ENCODE data around the gene MED9.
"Not testable (repeated sequence)": the region's sequence is repeated elsewhere in the genome, so short reads cannot be mapped to it uniquely, and the experiment has no call there.

MED9 gene

GRCh38 chr17:17476865-17477467 is at the start of gene MED9:
Gene MED9, plus strand, starts transcription at chr17:17477000. Its CDS starts 42 bp downstream, at chr17:17477042.
- peak; percentile 86 for DNase-seq

GRCh38 chr17:17429222-17429621 is 47.6 kb upstream of the MED9 start:
- DNase-seq: no peak

- DNase-seq: not testable (repeated sequence)
Measured at GRCh38 chr17:17430924-17431323, 45.9 kb upstream of the MED9 start.

- DNase-seq: no peak
Measured at GRCh38 chr17:17431605-17432004, 45.2 kb upstream of the MED9 start.

GRCh38 chr17:17433000-17433703 is 43.6 kb upstream of the MED9 start:
- DNase-seq: no peak

GRCh38 chr17:17434477-17434876 is 42.3 kb upstream of the MED9 start:
- DNase-seq: no peak

GRCh38 chr17:17435323-17435722 is 41.5 kb upstream of the MED9 start:
- no peak for DNase-seq

- DNase-seq: no peak
Measured at GRCh38 chr17:17437461-17437860, 39.3 kb upstream of the MED9 start.

- DNase-seq: no peak
Measured at GRCh38 chr17:17437893-17438292, 38.9 kb upstream of the MED9 start.

GRCh38 chr17:17440010-17440843 is 36.6 kb upstream of the MED9 start:
- peak; percentile 92 for DNase-seq

- peak in 1 of 2 experiments; percentile 41 for DNase-seq
Measured at GRCh38 chr17:17440938-17441675, 35.7 kb upstream of the MED9 start.

- DNase-seq: no peak
Measured at GRCh38 chr17:17443173-17443572, 33.6 kb upstream of the MED9 start.

- no peak for DNase-seq
Measured at GRCh38 chr17:17445296-17445924, 31.4 kb upstream of the MED9 start.

GRCh38 chr17:17445925-17446665 is 30.7 kb upstream of the MED9 start:
- DNase-seq: no peak

GRCh38 chr17:17446666-17447155 is 30.1 kb upstream of the MED9 start:
- DNase-seq: no peak

GRCh38 chr17:17447264-17447663 is 29.5 kb upstream of the MED9 start:
- no peak for DNase-seq

GRCh38 chr17:17448076-17448475 is 28.7 kb upstream of the MED9 start:
- no peak for DNase-seq

- no peak for DNase-seq
Measured at GRCh38 chr17:17448723-17449122, 28.1 kb upstream of the MED9 start.

GRCh38 chr17:17453088-17453487 is 23.7 kb upstream of the MED9 start:
- no peak for DNase-seq

GRCh38 chr17:17454276-17454675 is 22.5 kb upstream of the MED9 start:
- DNase-seq: no peak

GRCh38 chr17:17454700-17455099 is 22.1 kb upstream of the MED9 start:
- not testable (repeated sequence) for DNase-seq

- no peak for DNase-seq
Measured at GRCh38 chr17:17455173-17455572, 21.6 kb upstream of the MED9 start.
